ENCODE data around the gene RHOBTB3. TPM values are rescaled to one million over a fixed set of nuclear protein-coding genes. Genes with fewer than 3 reads are reported as not detected.
"Not testable (repeated sequence)": the region's sequence is repeated elsewhere in the genome, so short reads cannot be mapped to it uniquely, and the experiment has no call there.

The RHOBTB3 gene
- total RNA-seq, 1 donor from 2014 or later: 21.6 TPM

DNA sequence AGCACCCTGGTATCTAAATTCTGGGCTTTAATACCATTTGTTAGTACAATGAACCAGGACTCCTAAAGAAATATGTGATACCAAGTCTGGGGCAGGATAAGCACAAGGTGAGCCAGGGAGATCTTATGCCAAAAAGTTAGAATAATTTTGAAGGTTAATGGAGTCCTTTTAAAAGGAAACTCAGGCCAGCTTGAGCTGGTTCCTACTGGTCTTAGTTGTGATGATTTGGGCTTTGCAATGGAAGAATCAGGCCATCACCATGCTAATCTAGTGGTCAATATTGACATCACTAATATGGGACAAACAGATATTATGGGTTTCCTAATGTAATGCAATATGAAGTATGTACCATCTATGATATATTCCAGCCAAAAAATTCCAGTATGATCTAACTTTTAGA lies 40.8 kb upstream of the RHOBTB3 start:
- H3K4me3 ChIP-seq (ENCODE audit: low read depth, low read length): no peak overlapping the region
- no peaks in the 10 kb centered on the region for H3K36me3 ChIP-seq (ENCODE audit: control insufficient read depth, insufficient read depth, low read length)
- no peak for TF ChIP-seq CTCF (IDR thresholded peaks at IDR 0.05; ENCODE audit: insufficient read depth, low read length, severe bottlenecking)
- H3K27me3 ChIP-seq (ENCODE audit: control insufficient read depth, insufficient read depth, low read length): no peaks in the 10 kb centered on the region
- no peak for FAIRE-seq
- DNase-seq (ENCODE audit: low read depth): no peak

- no peak for FAIRE-seq
- no peak overlapping the region for H3K4me3 ChIP-seq (ENCODE audit: low read depth, low read length)
- no peak for TF ChIP-seq CTCF (IDR thresholded peaks at IDR 0.05; ENCODE audit: insufficient read depth, low read length, severe bottlenecking)
- no peak for DNase-seq (ENCODE audit: low read depth)
- H3K27me3 ChIP-seq (ENCODE audit: control insufficient read depth, insufficient read depth, low read length): no peaks in the 10 kb centered on the region
- H3K36me3 ChIP-seq (ENCODE audit: control insufficient read depth, insufficient read depth, low read length): no peaks in the 10 kb centered on the region
These were observed 33.1 kb upstream of the RHOBTB3 start for GRCh38 chr5:95697781-95698681.

DNA sequence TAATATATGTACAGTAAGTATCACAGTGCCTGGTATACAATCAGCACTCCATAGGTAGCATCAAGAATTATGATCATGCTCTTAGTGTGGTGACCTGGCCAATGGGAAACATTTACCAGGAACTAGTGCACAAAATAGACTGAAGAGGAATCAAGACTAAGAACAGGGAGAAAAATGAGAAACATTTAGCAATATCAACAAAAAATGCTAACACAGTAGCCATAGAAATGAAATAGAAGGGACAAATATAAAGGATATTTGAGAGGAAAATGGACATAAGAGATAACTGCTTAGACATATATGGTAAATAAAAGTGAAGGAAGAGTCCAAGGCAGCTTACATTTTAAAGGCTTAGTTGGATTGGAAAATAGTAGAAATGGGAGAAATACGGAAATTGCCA lies 31.8 kb upstream of the RHOBTB3 start:
- Histone ChIP-seq H3K36me3 (ENCODE audit: control insufficient read depth, insufficient read depth, low read length) (no peaks in the 10 kb centered on the region), H3K27me3 (ENCODE audit: control insufficient read depth, insufficient read depth, low read length) (no peaks in the 10 kb centered on the region), H3K4me3 (ENCODE audit: low read depth, low read length) (no peak overlapping the region)
- no peak for FAIRE-seq
- no peak for DNase-seq (ENCODE audit: low read depth)
- no peak for TF ChIP-seq CTCF (IDR thresholded peaks at IDR 0.05; ENCODE audit: insufficient read depth, low read length, severe bottlenecking)

DNA sequence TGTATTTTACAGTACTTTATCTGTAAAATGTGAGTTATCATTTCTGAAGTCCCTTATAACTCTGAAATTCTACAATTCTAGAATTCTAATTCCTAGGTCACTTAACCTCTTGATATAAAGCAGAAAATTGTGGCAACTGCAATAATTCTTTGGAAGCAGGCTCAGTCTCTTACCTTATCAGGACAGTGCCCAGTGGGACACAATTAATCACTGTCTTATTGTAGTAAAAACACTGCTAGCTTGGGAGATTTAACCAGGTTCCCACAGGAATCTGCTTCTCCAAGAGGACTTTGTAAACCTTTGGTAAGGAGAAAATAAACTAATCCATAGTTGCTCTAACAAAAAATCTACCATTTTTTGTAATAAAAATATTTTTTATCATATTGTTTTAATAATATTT lies 30.1 kb upstream of the RHOBTB3 start:
- FAIRE-seq: no peak
- DNase-seq (ENCODE audit: low read depth): no peak
- TF ChIP-seq CTCF (IDR thresholded peaks at IDR 0.05; ENCODE audit: insufficient read depth, low read length, severe bottlenecking): no peak
- Histone ChIP-seq H3K27me3 (ENCODE audit: control insufficient read depth, insufficient read depth, low read length) (no peaks in the 10 kb centered on the region), H3K4me3 (ENCODE audit: low read depth, low read length) (no peak overlapping the region), H3K36me3 (ENCODE audit: control insufficient read depth, insufficient read depth, low read length) (no peaks in the 10 kb centered on the region)

GRCh38 chr5:95704150-95704549 lies 27.0 kb upstream of the RHOBTB3 start:
- FAIRE-seq: no peak
- no peak for TF ChIP-seq CTCF (IDR thresholded peaks at IDR 0.05; ENCODE audit: insufficient read depth, low read length, severe bottlenecking)
- Histone ChIP-seq H3K4me3 (ENCODE audit: low read depth, low read length) (no peak overlapping the region), H3K36me3 (ENCODE audit: control insufficient read depth, insufficient read depth, low read length) (no peaks in the 10 kb centered on the region), H3K27me3 (ENCODE audit: control insufficient read depth, insufficient read depth, low read length) (no peaks in the 10 kb centered on the region)
- no peak for DNase-seq (ENCODE audit: low read depth)

GRCh38 chr5:95706196-95706595 lies 24.9 kb upstream of the RHOBTB3 start:
- not testable (repeated sequence) for FAIRE-seq; H3K4me3 ChIP-seq (ENCODE audit: low read depth, low read length); H3K27me3 ChIP-seq (ENCODE audit: control insufficient read depth, insufficient read depth, low read length)

More at GRCh38 chr5:95706196-95706595, 24.9 kb upstream of the RHOBTB3 start:
- not testable (repeated sequence) for H3K36me3 ChIP-seq (ENCODE audit: control insufficient read depth, insufficient read depth, low read length); DNase-seq (ENCODE audit: low read depth)
